GM18526 (cell line): ENCODE data around the gene SPON1.

Experiments
- POLR2A ChIP-seq: IDR thresholded peaks from 3 replicates; pipeline ENCODE4 v1.6.1; 2011; ENCODE audit not compliant: insufficient read length; ENCODE audit errors: extremely low read depth

The SPON1 gene

GRCh38 chr11:14010665-14011064 is 48.1 kb downstream of the SPON1 start:
- TF ChIP-seq POLR2A: no peak

DNA sequence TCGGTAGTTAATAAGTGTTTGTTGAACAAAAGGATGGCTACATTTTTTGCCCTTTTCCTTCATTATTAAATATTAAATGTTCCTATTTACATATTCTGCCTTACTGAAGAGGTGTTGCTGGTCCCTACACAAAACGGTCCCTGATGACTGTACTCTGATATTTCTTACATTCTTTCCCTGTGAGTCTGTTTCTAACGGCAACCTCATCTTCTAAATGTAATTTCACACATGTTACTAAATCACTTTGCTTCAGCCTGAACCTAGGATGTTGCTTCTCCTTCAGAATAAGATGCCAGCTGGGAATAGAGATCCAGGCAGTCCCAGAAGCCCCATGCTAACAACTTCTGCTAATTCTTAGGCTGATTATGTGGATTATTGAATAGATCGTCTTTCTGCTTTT is 50.3 kb downstream of the SPON1 start:
- no peak for TF ChIP-seq POLR2A

DNA sequence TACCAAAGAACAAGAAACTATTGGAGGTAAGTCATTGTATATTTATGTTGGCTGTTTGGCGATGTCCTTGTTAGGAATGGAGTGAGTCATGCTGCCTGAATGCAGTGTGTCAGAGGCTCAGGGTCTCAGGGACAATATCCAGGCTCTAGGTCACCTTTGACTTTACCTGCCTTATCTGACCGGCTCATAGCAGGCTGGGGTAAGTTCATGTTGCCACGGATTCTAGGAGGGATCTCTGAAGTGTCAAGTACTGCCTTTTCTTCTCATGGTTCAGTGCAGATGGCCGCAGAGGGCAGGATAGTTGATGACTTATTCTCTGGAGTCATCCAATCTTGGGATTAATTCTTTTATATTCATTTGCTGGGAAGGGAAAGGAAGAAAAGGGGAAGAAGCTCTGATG is 53.2 kb downstream of the SPON1 start:
- no peak for TF ChIP-seq POLR2A

DNA sequence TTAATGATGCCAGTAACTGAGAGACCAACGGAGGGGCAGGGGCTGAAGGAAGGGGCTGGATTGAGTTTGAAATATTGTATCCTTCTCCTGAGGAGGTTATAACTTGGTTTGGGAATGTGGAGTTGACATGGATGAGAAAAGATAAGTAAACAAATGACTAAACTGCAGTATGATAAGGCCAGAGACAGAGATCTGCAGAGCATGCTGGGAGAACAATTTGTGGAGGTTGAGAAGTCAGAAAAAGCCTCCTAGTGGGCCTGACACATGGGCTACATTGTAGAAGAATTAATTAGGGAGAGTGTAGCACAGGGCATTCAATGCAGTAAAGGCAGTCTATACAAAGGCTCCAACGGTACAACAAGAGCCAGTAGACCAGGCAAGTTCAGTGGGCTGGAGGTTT is 55.9 kb downstream of the SPON1 start:
- TF ChIP-seq POLR2A: no peak

- TF ChIP-seq POLR2A: no peak
These were observed 59.2 kb downstream of the SPON1 start for GRCh38 chr11:14021738-14022137.

DNA sequence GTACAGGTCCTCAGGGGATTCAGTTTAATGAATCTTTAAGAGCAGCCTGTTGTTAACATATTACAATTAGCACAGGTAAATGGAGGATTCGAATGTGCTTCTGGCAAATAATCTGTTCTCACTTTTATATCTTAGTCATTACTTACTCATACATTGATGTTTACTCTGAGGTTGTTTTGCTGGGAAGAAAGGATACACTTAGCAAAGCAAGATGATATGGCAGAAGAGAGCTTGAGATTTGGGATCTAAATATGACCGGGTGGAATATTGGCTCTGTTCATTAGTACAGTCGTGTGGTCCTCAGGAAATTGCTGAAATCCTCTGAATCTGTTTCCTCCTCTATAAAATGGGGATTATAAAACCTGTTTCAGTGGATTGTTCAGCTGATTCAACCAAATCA is 59.7 kb downstream of the SPON1 start:
- no peak for TF ChIP-seq POLR2A

- no peak for TF ChIP-seq POLR2A
These were observed 60.3 kb downstream of the SPON1 start for GRCh38 chr11:14022821-14023220.

- TF ChIP-seq POLR2A: no peak
These were observed 64.4 kb downstream of the SPON1 start for GRCh38 chr11:14026961-14027360.

- no peak for TF ChIP-seq POLR2A
These were observed 65.0 kb downstream of the SPON1 start for GRCh38 chr11:14027525-14027924.

GRCh38 chr11:14029440-14029839 is 66.9 kb downstream of the SPON1 start:
- no peak for TF ChIP-seq POLR2A

- TF ChIP-seq POLR2A: no peak
These were observed 67.7 kb downstream of the SPON1 start for GRCh38 chr11:14029971-14030920.

DNA sequence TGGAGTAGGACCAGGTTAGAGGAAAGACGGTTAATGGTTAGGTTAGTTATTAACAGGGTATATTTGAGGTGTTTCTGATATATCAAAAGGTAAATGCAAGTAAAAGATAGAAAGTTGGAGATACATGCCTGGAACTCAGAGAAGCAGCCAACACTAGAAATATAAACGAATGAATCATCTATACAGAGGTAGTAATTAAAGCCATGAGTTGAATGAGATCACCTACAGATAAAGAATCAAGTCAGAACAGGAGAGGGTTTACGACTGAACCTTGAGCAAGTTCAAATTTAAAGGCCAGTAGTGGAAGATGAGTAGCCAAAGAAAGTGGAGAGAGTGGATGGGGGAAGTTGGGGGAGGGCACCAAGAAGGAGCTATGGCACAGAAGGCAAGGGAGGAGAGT is 73.9 kb downstream of the SPON1 start:
- no peak for TF ChIP-seq POLR2A

- TF ChIP-seq POLR2A: no peak
These were observed 78.5 kb downstream of the SPON1 start for GRCh38 chr11:14041040-14041439.

DNA sequence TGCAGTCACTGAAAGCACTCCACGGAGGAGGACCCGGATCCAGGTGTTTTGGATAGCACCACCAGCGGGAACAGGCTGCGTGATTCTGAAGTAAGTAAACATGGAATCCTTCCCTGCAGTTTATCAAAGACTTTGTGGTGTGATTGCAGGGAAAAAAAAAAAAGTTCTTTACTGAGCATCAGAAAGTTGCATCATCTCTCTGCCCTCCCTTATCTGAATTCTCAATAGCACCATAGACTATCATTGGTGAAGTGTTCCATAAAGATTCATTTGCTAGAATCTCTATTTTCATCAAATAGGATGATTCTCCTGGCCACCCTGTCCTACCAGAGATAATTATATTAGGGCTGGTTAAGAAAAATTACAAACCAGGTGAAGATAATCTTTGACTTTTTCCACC is 79.0 kb downstream of the SPON1 start:
- no peak for TF ChIP-seq POLR2A

DNA sequence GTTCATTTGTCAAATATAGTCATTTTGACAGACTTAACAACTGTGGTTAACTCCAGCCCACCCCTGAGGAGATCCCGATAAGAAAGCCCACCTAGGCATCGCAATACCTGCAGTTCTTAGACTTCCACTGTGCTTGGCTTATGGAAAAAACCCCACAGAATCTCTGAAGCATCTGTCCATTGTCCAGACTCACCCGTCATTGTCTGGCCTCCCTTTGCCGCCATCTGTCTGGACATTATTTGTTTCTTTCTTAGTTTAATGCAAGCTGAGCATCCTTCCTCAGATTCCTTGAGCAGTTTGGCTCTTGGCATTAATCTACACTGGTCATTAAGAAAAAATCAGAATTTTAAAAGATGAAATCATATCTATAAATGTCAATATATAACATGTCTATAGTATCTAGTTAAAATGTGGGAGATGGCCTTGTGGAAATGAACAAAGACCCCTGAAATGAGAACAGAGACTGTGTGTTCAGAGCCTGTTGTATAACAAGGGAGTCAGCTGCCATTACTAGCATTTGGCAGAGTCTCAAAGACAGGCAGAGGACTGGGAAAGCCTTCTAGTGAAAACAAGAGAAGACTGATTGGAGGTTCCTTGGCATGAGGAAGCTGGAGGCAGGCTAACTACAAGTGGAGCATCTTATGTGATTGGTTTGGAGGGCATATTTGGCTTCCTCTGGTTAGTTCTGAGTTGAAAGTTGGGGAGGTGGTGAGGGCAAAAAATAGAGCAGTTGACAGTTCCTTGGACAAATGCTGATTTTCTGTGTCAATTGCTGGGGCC is 80.4 kb downstream of the SPON1 start:
- no peak for TF ChIP-seq POLR2A

DNA sequence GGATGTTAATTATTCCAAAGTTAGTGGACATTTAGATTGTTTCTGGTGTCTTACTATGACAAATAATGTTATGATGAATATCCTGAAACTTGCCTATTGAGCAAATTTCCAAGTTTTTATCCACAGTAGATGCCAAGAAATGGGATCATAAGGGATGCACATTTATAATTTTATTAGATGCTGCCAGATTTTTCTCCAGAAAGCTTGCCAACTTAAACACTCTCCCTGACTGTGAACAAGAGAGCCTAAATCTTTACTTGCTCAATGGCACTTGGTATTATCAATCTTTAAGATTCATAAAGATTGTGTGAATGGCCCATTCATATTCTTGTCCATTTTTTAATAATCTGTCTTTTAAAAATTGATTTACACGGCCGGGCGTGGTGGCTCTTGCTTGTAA is 82.4 kb downstream of the SPON1 start:
- no peak for TF ChIP-seq POLR2A
